HepG2 (cell line): ENCODE results near the gene IKZF3. TPM values are rescaled to one million over a fixed set of nuclear protein-coding genes. Genes with fewer than 3 reads are reported as not detected.

Experiments used
- DBP ChIP-seq: sonication (generic); formaldehyde crosslinking; IDR thresholded peaks from 2 replicates; pipeline ENCODE4 v1.4.0; 2020; ENCODE audit warnings: missing genetic modification reagents; ENCODE audit errors: not compliant biosample characterization
- GMEB1 ChIP-seq: sonication (generic); formaldehyde crosslinking; IDR thresholded peaks from 2 replicates; pipeline ENCODE4 v1.5.1; 2020; ENCODE audit warnings: missing genetic modification reagents, mild to moderate bottlenecking, borderline replicate concordance
- HDAC2 ChIP-seq: sonication (generic); formaldehyde crosslinking; IDR thresholded peaks from 2 replicates; pipeline ENCODE4 v1.4.0; 2020; ENCODE audit warnings: missing genetic modification reagents
- KDM3A ChIP-seq: IDR thresholded peaks from 2 replicates; pipeline ENCODE4 v1.6.1; 2018; ENCODE audit warnings: low read depth, missing compliant biosample characterization
- MIER3 ChIP-seq: IDR thresholded peaks from 2 replicates; pipeline ENCODE4 v1.6.1; 2016; ENCODE audit warnings: missing compliant biosample characterization, borderline replicate concordance
- MXD4 ChIP-seq: IDR thresholded peaks from 2 replicates; pipeline ENCODE4 v1.6.1; 2016; ENCODE audit warnings: mild to moderate bottlenecking, missing biosample characterization, missing genetic modification reagents
- NFE2L1 ChIP-seq: sonication (generic); formaldehyde crosslinking; IDR thresholded peaks from 2 replicates; pipeline ENCODE4 v1.4.0; 2020; ENCODE audit warnings: missing genetic modification reagents, mild to moderate bottlenecking, borderline replicate concordance
- PHF21A ChIP-seq: sonication (generic); formaldehyde crosslinking; IDR thresholded peaks from 2 replicates; pipeline ENCODE4 v1.5.0; 2020; ENCODE audit warnings: mild to moderate bottlenecking, missing genetic modification reagents
- REST ChIP-seq, 2 experiments: IDR thresholded peaks; 2 replicates each; pipeline ENCODE4 v1.6.1; 2011 to 2012; ENCODE audit warnings: low read length in 2 of 2, borderline replicate concordance in 1 of 2, low read depth in 1 of 2, mild to moderate bottlenecking in 1 of 2, moderate library complexity in 1 of 2
- THRA ChIP-seq: sonication (generic); formaldehyde crosslinking; IDR thresholded peaks from 2 replicates; pipeline ENCODE4 v1.4.0; 2020; ENCODE audit warnings: missing genetic modification reagents, borderline replicate concordance
- ZBTB20 ChIP-seq: sonication (generic); formaldehyde crosslinking; IDR thresholded peaks from 2 replicates; pipeline ENCODE4 v1.8.1; 2023; ENCODE audit warnings: missing genetic modification reagents, low read depth, mild to moderate bottlenecking, borderline replicate concordance
- ZEB1 ChIP-seq: IDR thresholded peaks from 2 replicates; pipeline ENCODE4 v1.6.1; 2012; ENCODE audit warnings: mild to moderate bottlenecking, low read depth, inconsistent platforms; ENCODE audit not compliant: insufficient replicate concordance
- ZNF788 ChIP-seq: sonication (generic); formaldehyde crosslinking; IDR thresholded peaks from 2 replicates; pipeline ENCODE4 v1.5.0; 2020; ENCODE audit warnings: mild to moderate bottlenecking, missing genetic modification reagents, borderline replicate concordance
- ZNF878 ChIP-seq: sonication (generic); formaldehyde crosslinking; IDR thresholded peaks from 2 replicates; pipeline ENCODE4 v1.8.1; 2023; ENCODE audit warnings: mild to moderate bottlenecking, missing genetic modification reagents, moderate library complexity
- polyA plus RNA-seq, 8 experiments: library from polyadenylated mRNA; depleted of rRNA in 3 of 8; stranded (reverse) in 7 of 8; unstranded in 1 of 8; fragments of >200 nt; fragmentation: Illumina TruSeq in 4 of 8; extraction: Trizol in 4 of 8; gene quantifications; 2 replicates each; pipeline versions ENCODE4 v1.2.1 to v1.2.3, GENCODE V29; 2011 to 2016; ENCODE audit warnings: low read depth in 4 of 8, missing spikeins in 1 of 8, mixed read lengths in 1 of 8; ENCODE audit not compliant: insufficient read depth in 1 of 8
- total RNA-seq, 5 experiments: library from RNA; depleted of rRNA; stranded (reverse); fragments of >200 nt; fragmentation: Illumina TruSeq; extraction: Trizol; gene quantifications; 2 replicates each; pipeline ENCODE4 v1.2.3, GENCODE V29; 2016; ENCODE audit warnings: low read depth in 1 of 5
- TF ChIP-seq, protein P1 (sequence below): sonication (generic); formaldehyde crosslinking; IDR thresholded peaks from 2 replicates; pipeline ENCODE4 v1.4.0; 2020; ENCODE audit warnings: mild to moderate bottlenecking, missing genetic modification reagents
- TF ChIP-seq, protein P2 (sequence below): sonication (generic); formaldehyde crosslinking; IDR thresholded peaks from 2 replicates; pipeline ENCODE4 v1.8.1; 2022; ENCODE audit warnings: mild to moderate bottlenecking, missing genetic modification reagents

IKZF3 gene
- total and polyA plus RNA-seq, 2 of the 13 experiments (the other 11 are each of a cell fraction or from before 2014, with no cell fraction given), result not detected

GRCh38 chr17:39736319-39737165 lies 127.6 kb downstream of the IKZF3 start (continued):
- peak; percentile 87; the same call in 1 of the 2 replicates for TF ChIP-seq THRA (CRISPR knock-in tag)
- 0 out of 2 replicates have a peak, but pooled peaks have one; percentile 32 for TF ChIP-seq MXD4
- TF ChIP-seq, protein P1, sequence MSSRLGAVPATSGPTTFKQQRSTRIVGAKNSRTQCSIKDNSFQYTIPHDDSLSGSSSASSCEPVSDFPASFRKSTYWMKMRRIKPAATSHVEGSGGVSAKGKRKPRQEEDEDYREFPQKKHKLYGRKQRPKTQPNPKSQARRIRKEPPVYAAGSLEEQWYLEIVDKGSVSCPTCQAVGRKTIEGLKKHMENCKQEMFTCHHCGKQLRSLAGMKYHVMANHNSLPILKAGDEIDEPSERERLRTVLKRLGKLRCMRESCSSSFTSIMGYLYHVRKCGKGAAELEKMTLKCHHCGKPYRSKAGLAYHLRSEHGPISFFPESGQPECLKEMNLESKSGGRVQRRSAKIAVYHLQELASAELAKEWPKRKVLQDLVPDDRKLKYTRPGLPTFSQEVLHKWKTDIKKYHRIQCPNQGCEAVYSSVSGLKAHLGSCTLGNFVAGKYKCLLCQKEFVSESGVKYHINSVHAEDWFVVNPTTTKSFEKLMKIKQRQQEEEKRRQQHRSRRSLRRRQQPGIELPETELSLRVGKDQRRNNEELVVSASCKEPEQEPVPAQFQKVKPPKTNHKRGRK (CRISPR knock-in tag), result no peak
- peak; percentile 56; the same call in 1 of the 2 replicates for TF ChIP-seq ZBTB20 (CRISPR knock-in tag)
- TF ChIP-seq REST (IDR thresholded peaks at IDR 0.05; ENCODE audit: borderline replicate concordance in 1 of 2, low read depth in 1 of 2, low read length in 2 of 2), result no peak; a peak in 1 of 4 replicates
- TF ChIP-seq DBP (CRISPR knock-in tag), result no peak
- TF ChIP-seq, protein P2, sequence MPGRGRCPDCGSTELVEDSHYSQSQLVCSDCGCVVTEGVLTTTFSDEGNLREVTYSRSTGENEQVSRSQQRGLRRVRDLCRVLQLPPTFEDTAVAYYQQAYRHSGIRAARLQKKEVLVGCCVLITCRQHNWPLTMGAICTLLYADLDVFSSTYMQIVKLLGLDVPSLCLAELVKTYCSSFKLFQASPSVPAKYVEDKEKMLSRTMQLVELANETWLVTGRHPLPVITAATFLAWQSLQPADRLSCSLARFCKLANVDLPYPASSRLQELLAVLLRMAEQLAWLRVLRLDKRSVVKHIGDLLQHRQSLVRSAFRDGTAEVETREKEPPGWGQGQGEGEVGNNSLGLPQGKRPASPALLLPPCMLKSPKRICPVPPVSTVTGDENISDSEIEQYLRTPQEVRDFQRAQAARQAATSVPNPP, result no peak
- TF ChIP-seq GMEB1 (CRISPR knock-in tag), result peak; percentile 18; the same call in 1 of the 2 replicates
- peak; percentile 62; the same call in 1 of the 2 replicates for TF ChIP-seq MIER3 (CRISPR knock-in tag)
- peak; percentile 76 for TF ChIP-seq ZEB1
- TF ChIP-seq NFE2L1 (CRISPR knock-in tag), result no peak
- peak; percentile 69 for TF ChIP-seq PHF21A (CRISPR knock-in tag)
- peak; percentile 25; the same call in 1 of the 2 replicates for TF ChIP-seq ZNF878 (CRISPR knock-in tag)
- TF ChIP-seq ZNF788 (CRISPR knock-in tag), result peak; percentile 50; the same call in 1 of the 2 replicates
- TF ChIP-seq KDM3A, result peak; percentile 28; the same call in 1 of the 2 replicates
- peak; percentile 92 for TF ChIP-seq HDAC2
